NB4 (cell line): ENCODE measurements around the gene SHFL.

Source experiments
- CTCF ChIP-seq: IDR thresholded peaks from one replicate; pipeline ENCODE4 v1.5.1; 2012; ENCODE audit warnings: low read depth, low read length
- POLR2A ChIP-seq: IDR thresholded peaks from 2 replicates; pipeline ENCODE4 v1.6.1; 2011; ENCODE audit warnings: mild to moderate bottlenecking; ENCODE audit not compliant: insufficient read length; ENCODE audit errors: extremely low read depth

- no peak for TF ChIP-seq CTCF
- peak; percentile 98 for TF ChIP-seq POLR2A
Measured at GRCh38 chr19:10106100-10106936, 20.2 kb downstream of the SHFL start, which contains the start of gene PPAN.
